ENCODE data around the gene MALRD1.

Gene MALRD1

GRCh38 chr10:19592276-19592675 is 543.7 kb downstream of the MALRD1 start:
- TF ChIP-seq CTCF (IDR thresholded peaks at IDR 0.05; ENCODE audit: low read depth, low read length): no peak
- H3K4me3 ChIP-seq (replicated peaks in 1 of 2; ENCODE audit: low read depth in 2 of 2, low read length in 2 of 2): no peak overlapping the region
- DNase-seq (ENCODE audit: low read depth in 2 of 2): peak in 1 of 2 donors; percentile 29

GRCh38 chr10:19595212-19595845 is 546.7 kb downstream of the MALRD1 start:
- no peak for DNase-seq (ENCODE audit: low read depth in 2 of 2)
- no peak for TF ChIP-seq CTCF (IDR thresholded peaks at IDR 0.05; ENCODE audit: low read depth, low read length)
- H3K4me3 ChIP-seq (replicated peaks in 1 of 2; ENCODE audit: low read depth in 2 of 2, low read length in 2 of 2): no peak overlapping the region

- DNase-seq (ENCODE audit: low read depth in 2 of 2): no peak
- H3K4me3 ChIP-seq (replicated peaks in 1 of 2; ENCODE audit: low read depth in 2 of 2, low read length in 2 of 2): no peak overlapping the region
- TF ChIP-seq CTCF (IDR thresholded peaks at IDR 0.05; ENCODE audit: low read depth, low read length): no peak
Observed at GRCh38 chr10:19605806-19606205, 557.2 kb downstream of the MALRD1 start.

- peak in 1 of 2 donors; percentile 2 for DNase-seq (ENCODE audit: low read depth in 2 of 2)
- H3K4me3 ChIP-seq (replicated peaks in 1 of 2; ENCODE audit: low read depth in 2 of 2, low read length in 2 of 2): no peak overlapping the region
- TF ChIP-seq CTCF (IDR thresholded peaks at IDR 0.05; ENCODE audit: low read depth, low read length): no peak
Observed at GRCh38 chr10:19606968-19607367, 558.4 kb downstream of the MALRD1 start.

GRCh38 chr10:19611775-19612174 is 563.2 kb downstream of the MALRD1 start:
- no peak for TF ChIP-seq CTCF (IDR thresholded peaks at IDR 0.05; ENCODE audit: low read depth, low read length)
- no peak overlapping the region for H3K4me3 ChIP-seq (replicated peaks in 1 of 2; ENCODE audit: low read depth in 2 of 2, low read length in 2 of 2)

GRCh38 chr10:19616966-19617365 is 568.4 kb downstream of the MALRD1 start:
- H3K4me3 ChIP-seq (replicated peaks in 1 of 2; ENCODE audit: low read depth in 2 of 2, low read length in 2 of 2): no peak overlapping the region
- DNase-seq (ENCODE audit: low read depth in 2 of 2): no peak
- TF ChIP-seq CTCF (IDR thresholded peaks at IDR 0.05; ENCODE audit: low read depth, low read length): no peak

More at GRCh38 chr10:19611775-19612174, 563.2 kb downstream of the MALRD1 start:
- DNase-seq (ENCODE audit: low read depth in 2 of 2): no peak

GRCh38 chr10:19620811-19621210 is 572.2 kb downstream of the MALRD1 start:
- DNase-seq (ENCODE audit: low read depth in 2 of 2): peak; percentile 36 to 42
- no peak for TF ChIP-seq CTCF (IDR thresholded peaks at IDR 0.05; ENCODE audit: low read depth, low read length)
- no peak overlapping the region for H3K4me3 ChIP-seq (replicated peaks in 1 of 2; ENCODE audit: low read depth in 2 of 2, low read length in 2 of 2)
